ENCODE data around the gene SOCS6. TPM values are rescaled to one million over a fixed set of nuclear protein-coding genes. Genes with fewer than 3 reads are reported as not detected.
A peak's percentile ranks its signal among the peaks of the same experiment; 100 is the strongest.

The SOCS6 gene
- total RNA-seq, 1 experiment from 2014 or later, result 53.4 TPM

GRCh38 chr18:70334264-70334663 lies 45.4 kb downstream of the SOCS6 start:
- ATAC-seq (no peak), DNase-seq (ENCODE audit: low read depth, low spot score) (no peak)
- Histone ChIP-seq H4K20me1 (ENCODE audit: insufficient read depth) (no peaks in the 10 kb centered on the region), H3K27ac (ENCODE audit: low read depth, low read length) (no peak overlapping the region), H3K4me2 (ENCODE audit: low read length) (peak overlapping the region; percentile 2; the same call in 1 of the 2 replicates), H3K4me3 (replicated peaks in 1 of 2; ENCODE audit: low read depth in 1 of 2, low read length in 2 of 2) (no peak overlapping the region), H3K79me2 (ENCODE audit: insufficient read depth, low read length) (peaks cover 42% of the 10 kb centered on the region), H3K4me1 (ENCODE audit: control insufficient read depth in 1 of 2, insufficient read depth in 2 of 2, low read length in 2 of 2) (peaks cover 37 to 65% of the 10 kb centered on the region in 2 experiments), H3K27me3 (ENCODE audit: insufficient read depth, low read length) (no peaks in the 10 kb centered on the region), H3K36me3 (ENCODE audit: control insufficient read depth in 1 of 2, insufficient read depth in 2 of 2, low read length in 2 of 2) (peaks cover 0 to 47% of the 10 kb centered on the region in 2 experiments; a peak in 2 of 4 replicates), H3K9me2 (ENCODE audit: insufficient read depth) (no peaks in the 10 kb centered on the region), H2AFZ (ENCODE audit: low read depth, low read length, poor library complexity, severe bottlenecking) (no peak overlapping the region), H3K9me3 (ENCODE audit: control insufficient read depth in 1 of 2, insufficient read depth in 1 of 2, low read depth in 1 of 2, low read length in 2 of 2) (peaks cover 0 to 20% of the 10 kb centered on the region in 2 experiments; a peak in 2 of 4 replicates), H3K9ac (ENCODE audit: low read length) (no peak overlapping the region)
- RAD21 ChIA-PET (ENCODE audit: low non-redundant PET in 1 of 2, low total read pairs in 2 of 2, uncharacterized antibody in 2 of 2, unreplicated experiment in 2 of 2), result interaction anchor here in 1 of 2 experiments (0.6 to 0.9 kb wide), 2 partner anchors 46 to 139 kb away, joined by 3 read pairs; no protein-coding TSS in a partner anchor
- intact Hi-C loops (cut with micrococcal nuclease), result no loop called here
- POLR2A ChIA-PET, result interaction anchor here (1.2 kb wide), 1 partner anchor 37 kb away, joined by 3 read pairs; no protein-coding TSS in a partner anchor
- TF ChIP-seq CBX3 (IDR thresholded peaks at IDR 0.05; ENCODE audit: low read depth) (no peak), CTCF (IDR thresholded peaks at IDR 0.05 in 2 of 3, conservative IDR thresholded peaks at IDR 0.05 in 1 of 3; ENCODE audit: borderline replicate concordance in 1 of 3, insufficient read depth in 1 of 3, low read depth in 2 of 3, low read length in 2 of 3) (no peak), SIN3A (IDR thresholded peaks at IDR 0.05; ENCODE audit: low read depth) (no peak), FOSL1 (IDR thresholded peaks at IDR 0.05; ENCODE audit: low read depth) (no peak), EZH2phosphoT487 (IDR thresholded peaks at IDR 0.05; ENCODE audit: borderline replicate concordance) (no peak), ZFX (IDR thresholded peaks at IDR 0.05) (no peak)
- CTCF ChIA-PET, result no interaction called here
- BruUV-seq (replicated peaks), result no TSS peak

- POLR2A ChIA-PET, result interaction anchor here (1.2 to 2.0 kb wide), 2 partner anchors 22 to 37 kb away, joined by 3 to 7 read pairs; no protein-coding TSS in a partner anchor
- no peak for DNase-seq (ENCODE audit: low read depth, low spot score)
- peak; percentile 75 for TF ChIP-seq CBX3 (IDR thresholded peaks at IDR 0.05; ENCODE audit: low read depth)
- TF ChIP-seq ZFX (IDR thresholded peaks at IDR 0.05), result no peak
- TF ChIP-seq SRF (IDR thresholded peaks at IDR 0.05; ENCODE audit: low read depth), result no peak
- TF ChIP-seq JUND (IDR thresholded peaks at IDR 0.05), result no peak
- TF ChIP-seq CEBPB (IDR thresholded peaks at IDR 0.05; ENCODE audit: low read depth), result peak; percentile 36; the same call in 1 of the 2 replicates
- TF ChIP-seq RAD21 (IDR thresholded peaks at IDR 0.05; ENCODE audit: low read depth), result no peak
- TF ChIP-seq ZNF274 (IDR thresholded peaks at IDR 0.05; ENCODE audit: low read depth, low read length), result no peak
- no peak for TF ChIP-seq MAX (IDR thresholded peaks at IDR 0.05)
- no peak for TF ChIP-seq SIN3A (IDR thresholded peaks at IDR 0.05; ENCODE audit: low read depth)
- no peak for TF ChIP-seq EZH2phosphoT487 (IDR thresholded peaks at IDR 0.05; ENCODE audit: borderline replicate concordance)
- no peak for TF ChIP-seq ATF3 (IDR thresholded peaks at IDR 0.05)
- Histone ChIP-seq H3K9me3 (ENCODE audit: control insufficient read depth in 1 of 2, insufficient read depth in 1 of 2, low read depth in 1 of 2, low read length in 2 of 2) (peaks cover 0 to 20% of the 10 kb centered on the region in 2 experiments; a peak in 2 of 4 replicates), H2AFZ (ENCODE audit: low read depth, low read length, poor library complexity, severe bottlenecking) (no peak overlapping the region), H3K27ac (ENCODE audit: low read depth, low read length) (peak overlapping the region; percentile 84; the same call in 1 of the 2 replicates), H3K27me3 (ENCODE audit: insufficient read depth, low read length) (no peaks in the 10 kb centered on the region), H3K4me1 (ENCODE audit: control insufficient read depth in 1 of 2, insufficient read depth in 2 of 2, low read length in 2 of 2) (peaks cover 42 to 70% of the 10 kb centered on the region in 2 experiments), H3K9ac (ENCODE audit: low read length) (no peak overlapping the region), H4K20me1 (ENCODE audit: insufficient read depth) (no peaks in the 10 kb centered on the region), H3K79me2 (ENCODE audit: insufficient read depth, low read length) (peaks cover 40% of the 10 kb centered on the region), H3K9me2 (ENCODE audit: insufficient read depth) (no peaks in the 10 kb centered on the region), H3K36me3 (ENCODE audit: control insufficient read depth in 1 of 2, insufficient read depth in 2 of 2, low read length in 2 of 2) (peaks cover 0 to 49% of the 10 kb centered on the region in 2 experiments; a peak in 2 of 4 replicates), H3K4me3 (replicated peaks in 1 of 2; ENCODE audit: low read depth in 1 of 2, low read length in 2 of 2) (no peak overlapping the region), H3K4me2 (ENCODE audit: low read length) (0 out of 2 replicates have a peak overlapping the region, but pooled peaks have one; percentile 2)
- intact Hi-C loops (cut with micrococcal nuclease), result no loop called here
- CTCF ChIA-PET, result no interaction called here
- RAD21 ChIA-PET (ENCODE audit: low non-redundant PET in 1 of 2, low total read pairs in 2 of 2, uncharacterized antibody in 2 of 2, unreplicated experiment in 2 of 2), result no interaction called here
- no TSS peak for BruUV-seq (replicated peaks)
- no peak for ATAC-seq
Observed at GRCh38 chr18:70334728-70335329, 46.0 kb downstream of the SOCS6 start.

All from HCT116 (cell line).